HepG2 (cell line): Measurements from ENCODE around the gene COL27A1. TPM values are rescaled to one million over a fixed set of nuclear protein-coding genes. Genes with fewer than 3 reads are reported as not detected.

Source experiments
- EP300 ChIP-seq, 3 experiments: sonication (generic) in 1 of 3; formaldehyde crosslinking in 1 of 3; IDR thresholded peaks; 2 replicates each; pipeline versions ENCODE4 v1.5.1 to v1.6.1; 2011 to 2020; ENCODE audit warnings: low read depth in 2 of 3, low read length in 2 of 3, borderline replicate concordance in 1 of 3, improper control_type of control experiment in 1 of 3, mild to moderate bottlenecking in 1 of 3, missing genetic modification reagents in 1 of 3, moderate library complexity in 1 of 3
- FOXA1 ChIP-seq, 2 experiments: fragments of 450-650 bp in 1 of 2; sonication (generic) in 1 of 2; formaldehyde crosslinking in 1 of 2; IDR thresholded peaks; 2 replicates each; pipeline versions ENCODE4 v1.4.0 to v1.6.1; 2016 to 2020; ENCODE audit warnings: missing genetic modification reagents in 1 of 2
- IKZF4 ChIP-seq: sonication (generic); formaldehyde crosslinking; IDR thresholded peaks from 2 replicates; pipeline ENCODE4 v1.5.1; 2020; ENCODE audit warnings: borderline replicate concordance, mild to moderate bottlenecking, low read depth, missing genetic modification reagents; ENCODE audit errors: not compliant biosample characterization
- KDM6A ChIP-seq: IDR thresholded peaks from 2 replicates; pipeline ENCODE4 v1.6.1; 2016; ENCODE audit warnings: low read depth
- MAF1 ChIP-seq: sonication (generic); formaldehyde crosslinking; IDR thresholded peaks from 2 replicates; pipeline ENCODE4 v1.5.0; 2020; ENCODE audit warnings: missing genetic modification reagents, borderline replicate concordance
- MED8 ChIP-seq: sonication (generic); formaldehyde crosslinking; IDR thresholded peaks from 2 replicates; pipeline ENCODE4 v1.8.1; 2023; ENCODE audit warnings: mild to moderate bottlenecking, missing genetic modification reagents; ENCODE audit not compliant: insufficient replicate concordance
- MXD4 ChIP-seq: IDR thresholded peaks from 2 replicates; pipeline ENCODE4 v1.6.1; 2016; ENCODE audit warnings: mild to moderate bottlenecking, missing biosample characterization, missing genetic modification reagents
- NONO ChIP-seq, 2 experiments: fragments of 450-650 bp in 1 of 2; sonication (generic) in 1 of 2; formaldehyde crosslinking in 1 of 2; IDR thresholded peaks in 1 of 2; conservative IDR thresholded peaks in 1 of 2; 2 replicates each; pipeline versions ENCODE4 v1.6.1 to v1.8.0; 2017 to 2022; ENCODE audit warnings: mild to moderate bottlenecking in 1 of 2, missing genetic modification reagents in 1 of 2, moderate library complexity in 1 of 2
- PHF21A ChIP-seq: sonication (generic); formaldehyde crosslinking; IDR thresholded peaks from 2 replicates; pipeline ENCODE4 v1.5.0; 2020; ENCODE audit warnings: mild to moderate bottlenecking, missing genetic modification reagents
- SMYD3 ChIP-seq: sonication (generic); formaldehyde crosslinking; IDR thresholded peaks from 2 replicates; pipeline ENCODE4 v1.8.1; 2023; ENCODE audit warnings: mild to moderate bottlenecking, missing genetic modification reagents
- SRF ChIP-seq: IDR thresholded peaks from 2 replicates; pipeline ENCODE4 v1.6.1; 2011; ENCODE audit warnings: mild to moderate bottlenecking, low read depth, low read length, moderate library complexity
- TMF1 ChIP-seq: sonication (generic); formaldehyde crosslinking; IDR thresholded peaks from 2 replicates; pipeline ENCODE4 v1.8.1; 2022; ENCODE audit warnings: low read depth, missing genetic modification reagents
- ZBTB39 ChIP-seq: sonication (generic); formaldehyde crosslinking; IDR thresholded peaks from 2 replicates; pipeline ENCODE4 v1.5.0; 2020; ENCODE audit warnings: missing genetic modification reagents
- ZFP41 ChIP-seq: sonication (generic); formaldehyde crosslinking; IDR thresholded peaks from 2 replicates; pipeline ENCODE4 v1.4.0; 2020; ENCODE audit warnings: mild to moderate bottlenecking, missing genetic modification reagents, borderline replicate concordance
- ZNF136 ChIP-seq: sonication (generic); formaldehyde crosslinking; IDR thresholded peaks from 2 replicates; pipeline ENCODE4 v1.8.1; 2022; ENCODE audit warnings: low read depth, mild to moderate bottlenecking, moderate library complexity, missing genetic modification reagents
- ZNF687 ChIP-seq: sonication (generic); formaldehyde crosslinking; IDR thresholded peaks from 2 replicates; pipeline ENCODE4 v1.5.1; 2020; ENCODE audit warnings: mild to moderate bottlenecking, missing genetic modification reagents, moderate library complexity
- ZNF788 ChIP-seq: sonication (generic); formaldehyde crosslinking; IDR thresholded peaks from 2 replicates; pipeline ENCODE4 v1.5.0; 2020; ENCODE audit warnings: mild to moderate bottlenecking, missing genetic modification reagents, borderline replicate concordance
- polyA plus RNA-seq, 8 experiments: library from polyadenylated mRNA; depleted of rRNA in 3 of 8; stranded (reverse) in 7 of 8; unstranded in 1 of 8; fragments of >200 nt; fragmentation: Illumina TruSeq in 4 of 8; extraction: Trizol in 4 of 8; gene quantifications; 2 replicates each; pipeline versions ENCODE4 v1.2.1 to v1.2.3, GENCODE V29; 2011 to 2016; ENCODE audit warnings: low read depth in 4 of 8, missing spikeins in 1 of 8, mixed read lengths in 1 of 8; ENCODE audit not compliant: insufficient read depth in 1 of 8
- total RNA-seq, 5 experiments: library from RNA; depleted of rRNA; stranded (reverse); fragments of >200 nt; fragmentation: Illumina TruSeq; extraction: Trizol; gene quantifications; 2 replicates each; pipeline ENCODE4 v1.2.3, GENCODE V29; 2016; ENCODE audit warnings: low read depth in 1 of 5
- TF ChIP-seq, protein P1 (sequence below), 2 experiments: sonication (generic) in 1 of 2; formaldehyde crosslinking in 1 of 2; IDR thresholded peaks; 2 replicates each; pipeline versions ENCODE4 v1.5.1 to v1.6.1; 2011 to 2020; ENCODE audit warnings: borderline replicate concordance in 1 of 2, low read depth in 1 of 2, low read length in 1 of 2, mild to moderate bottlenecking in 1 of 2, missing genetic modification reagents in 1 of 2, moderate library complexity in 1 of 2

The COL27A1 gene
- total and polyA plus RNA-seq, 2 of the 13 experiments (the other 11 are each of a cell fraction or from before 2014, with no cell fraction given) = 71.3 to 89.1 TPM

- peak; percentile 74 for TF ChIP-seq MED8 (CRISPR knock-in tag)
- TF ChIP-seq ZNF687 (CRISPR knock-in tag) = peak; percentile 92
- peak in 1 of 2 experiments; percentile 93; a peak in 2 of 4 replicates for TF ChIP-seq EP300 (IDR thresholded peaks at IDR 0.05; ENCODE audit: low read depth in 2 of 2, low read length in 2 of 2)
- TF ChIP-seq EP300 (CRISPR knock-in tag; IDR thresholded peaks at IDR 0.05; ENCODE audit: borderline replicate concordance) = peak; percentile 94
- peak; percentile 97 for TF ChIP-seq PHF21A (CRISPR knock-in tag)
- no peak for TF ChIP-seq SMYD3 (CRISPR knock-in tag)
- TF ChIP-seq MXD4 (CRISPR knock-in tag) = peak; percentile 57; the same call in 1 of the 2 replicates
- no peak for TF ChIP-seq NONO (IDR thresholded peaks at IDR 0.05)
- peak; percentile 84 for TF ChIP-seq NONO (CRISPR knock-in tag; conservative IDR thresholded peaks at IDR 0.05)
- TF ChIP-seq SRF = peak; percentile 66; the same call in 1 of the 2 replicates
- peak; percentile 76; the same call in 1 of the 2 replicates for TF ChIP-seq ZNF788
- 0 out of 2 replicates have a peak, but pooled peaks have one; percentile 31 for TF ChIP-seq MAF1 (CRISPR knock-in tag)
- TF ChIP-seq ZBTB39 (CRISPR knock-in tag) = no peak
- TF ChIP-seq IKZF4 (CRISPR knock-in tag) = no peak
- no peak for TF ChIP-seq ZFP41
- TF ChIP-seq FOXA1 (IDR thresholded peaks at IDR 0.05) = peak; percentile 88
- TF ChIP-seq FOXA1 (CRISPR knock-in tag; IDR thresholded peaks at IDR 0.05) = peak; percentile 99
- no peak for TF ChIP-seq TMF1 (CRISPR knock-in tag)
- peak; percentile 86 for TF ChIP-seq KDM6A (CRISPR knock-in tag)
- TF ChIP-seq ZNF136 (CRISPR knock-in tag) = 0 out of 2 replicates have a peak, but pooled peaks have one; percentile 15
- TF ChIP-seq, protein P1, sequence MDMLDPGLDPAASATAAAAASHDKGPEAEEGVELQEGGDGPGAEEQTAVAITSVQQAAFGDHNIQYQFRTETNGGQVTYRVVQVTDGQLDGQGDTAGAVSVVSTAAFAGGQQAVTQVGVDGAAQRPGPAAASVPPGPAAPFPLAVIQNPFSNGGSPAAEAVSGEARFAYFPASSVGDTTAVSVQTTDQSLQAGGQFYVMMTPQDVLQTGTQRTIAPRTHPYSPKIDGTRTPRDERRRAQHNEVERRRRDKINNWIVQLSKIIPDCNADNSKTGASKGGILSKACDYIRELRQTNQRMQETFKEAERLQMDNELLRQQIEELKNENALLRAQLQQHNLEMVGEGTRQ (IDR thresholded peaks at IDR 0.05; ENCODE audit: low read depth, low read length) = no peak
- TF ChIP-seq, protein P1 (CRISPR knock-in tag; IDR thresholded peaks at IDR 0.05; ENCODE audit: borderline replicate concordance) = no peak
Observed at GRCh38 chr9:114117996-114118830, 37.1 kb upstream of the COL27A1 start (continued).
